SIG-M5 (cell line): ENCODE measurements around the gene SEC16A.

Experiments
- DNase-seq: peaks from one replicate; lab custom pipeline; 2025; lab: John Stamatoyannopoulos, UW

SEC16A gene

DNA sequence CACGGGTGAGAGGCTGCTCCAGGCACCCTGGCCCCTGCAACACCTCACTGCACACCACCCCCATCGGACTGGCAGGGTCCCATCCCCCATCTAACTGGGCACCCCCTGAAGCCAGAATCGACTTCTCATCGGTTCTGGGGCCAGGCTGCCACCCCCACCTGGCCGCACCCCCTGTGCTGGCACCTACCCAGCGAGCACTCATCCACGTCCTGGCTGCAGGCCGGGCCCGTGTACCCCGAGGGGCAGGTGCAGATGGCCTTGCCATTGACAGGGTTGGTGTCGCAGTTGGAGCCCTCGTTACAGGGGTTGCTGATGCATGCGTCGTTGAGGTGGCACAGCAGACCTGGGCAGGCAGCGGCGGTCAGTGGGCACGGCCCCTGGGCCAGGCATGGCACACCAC, 35.1 kb upstream of the SEC16A start:
- DNase-seq: no peak

DNA sequence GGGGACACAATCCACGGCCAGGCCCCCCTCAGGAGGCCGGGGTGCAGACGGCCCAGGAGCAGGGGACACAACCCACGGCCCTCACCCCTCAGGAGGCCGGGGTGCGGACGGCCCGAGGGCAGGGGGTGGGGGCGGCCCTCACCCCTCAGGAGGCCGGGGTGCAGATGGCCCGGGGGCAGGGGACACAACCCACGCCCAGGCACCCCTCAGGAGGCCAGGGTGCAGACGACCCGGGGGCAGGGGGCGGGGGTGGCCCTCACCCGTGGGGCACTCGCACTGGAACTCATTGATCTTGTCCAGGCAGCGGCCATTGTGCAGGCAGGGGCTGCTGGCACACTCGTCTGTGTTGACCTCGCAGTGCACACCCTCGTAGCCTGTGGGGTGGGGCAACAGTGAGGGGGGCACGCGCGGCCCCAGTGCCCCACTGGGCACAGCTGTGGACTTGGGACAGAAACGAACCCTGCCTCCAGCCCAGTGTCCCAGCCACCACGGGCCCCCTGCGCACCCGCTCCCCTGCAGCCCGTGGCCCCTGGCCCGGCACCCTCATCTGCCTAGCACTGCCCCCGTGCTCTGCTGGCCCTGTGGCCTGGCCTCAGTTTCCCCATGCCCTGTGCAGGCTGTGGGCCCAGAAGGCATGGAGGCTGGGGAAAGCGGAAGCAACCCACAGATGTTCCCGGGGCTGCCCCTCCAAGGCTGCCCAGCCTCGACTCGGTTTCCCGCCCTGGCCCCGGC, 34.3 kb upstream of the SEC16A start:
- no peak for DNase-seq

DNA sequence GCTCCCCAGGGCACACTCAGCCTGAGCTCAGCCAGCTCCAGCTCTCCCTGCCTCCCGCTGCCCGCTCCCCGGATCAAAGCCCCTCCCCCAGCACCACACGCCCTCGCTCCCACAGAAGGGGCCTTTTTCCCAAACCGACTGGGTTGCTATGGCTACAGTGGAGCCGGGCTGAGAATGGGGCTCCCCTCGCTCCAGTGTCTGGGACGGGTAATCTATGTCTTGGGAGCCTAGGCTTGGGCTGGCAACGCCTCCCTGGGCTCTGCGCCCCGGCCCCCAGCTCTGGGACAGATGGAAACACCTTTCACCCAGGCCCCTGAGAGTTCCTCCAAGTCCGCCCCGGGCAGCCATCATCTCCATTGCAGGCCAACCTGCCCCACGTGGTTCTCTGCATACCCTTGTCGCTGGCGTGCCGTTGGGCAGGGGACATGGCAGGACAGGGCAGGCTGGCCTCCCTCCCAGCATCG, 33.4 kb upstream of the SEC16A start:
- DNase-seq: no peak

DNA sequence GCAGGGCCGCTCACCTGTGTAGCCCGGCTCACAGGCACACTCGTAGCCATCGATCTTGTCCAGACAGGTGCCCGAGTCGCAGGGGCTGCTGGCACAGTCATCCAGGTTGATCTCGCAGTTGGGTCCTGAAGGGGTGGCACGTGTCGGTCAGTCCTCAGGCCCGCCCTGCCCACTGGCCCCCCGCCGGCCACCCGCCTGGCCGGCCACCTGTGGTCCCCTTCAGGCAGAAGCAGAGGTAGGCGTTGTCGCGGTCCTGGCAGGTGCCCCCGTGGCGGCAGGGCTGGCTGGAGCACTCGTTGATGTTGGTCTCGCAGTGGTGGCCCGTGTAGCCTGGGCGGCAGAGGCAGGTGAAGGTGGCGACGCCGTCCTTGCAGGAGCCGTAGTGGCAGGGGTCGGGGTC, 32.4 kb upstream of the SEC16A start:
- DNase-seq: no peak

DNA sequence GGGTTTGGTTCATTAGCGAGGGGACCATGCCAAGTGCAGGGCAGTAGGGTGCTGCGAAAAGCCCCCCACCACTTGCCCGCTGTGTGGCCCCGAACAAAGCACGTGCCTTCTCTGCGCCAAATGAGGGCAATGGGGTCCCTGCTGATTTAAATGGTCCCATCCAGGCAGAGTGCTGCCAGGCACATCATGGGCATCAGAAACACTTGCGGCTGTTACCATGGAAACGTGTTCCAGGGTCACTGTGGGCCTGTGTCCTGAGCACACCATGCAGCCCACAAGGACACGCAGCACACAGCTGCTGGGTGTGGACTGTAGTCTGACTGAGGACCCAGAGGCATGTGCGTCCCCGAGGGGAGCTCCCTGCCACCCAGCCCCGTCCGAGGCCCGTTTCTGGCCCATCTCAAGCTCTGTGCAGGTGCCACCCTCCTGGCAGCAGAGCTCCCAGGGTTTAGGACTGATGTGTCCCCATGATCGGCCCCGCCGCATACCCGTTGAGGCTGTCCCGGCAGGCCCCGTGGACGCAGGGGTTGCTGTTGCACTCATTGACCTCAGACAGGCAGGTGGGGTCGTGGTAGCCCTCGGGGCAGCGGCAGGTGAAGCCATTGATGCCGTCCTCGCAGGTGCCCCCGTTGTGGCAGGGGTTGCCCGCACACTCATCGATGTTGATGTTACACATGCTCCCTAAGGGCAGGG, 31.3 kb upstream of the SEC16A start:
- DNase-seq: no peak

DNA sequence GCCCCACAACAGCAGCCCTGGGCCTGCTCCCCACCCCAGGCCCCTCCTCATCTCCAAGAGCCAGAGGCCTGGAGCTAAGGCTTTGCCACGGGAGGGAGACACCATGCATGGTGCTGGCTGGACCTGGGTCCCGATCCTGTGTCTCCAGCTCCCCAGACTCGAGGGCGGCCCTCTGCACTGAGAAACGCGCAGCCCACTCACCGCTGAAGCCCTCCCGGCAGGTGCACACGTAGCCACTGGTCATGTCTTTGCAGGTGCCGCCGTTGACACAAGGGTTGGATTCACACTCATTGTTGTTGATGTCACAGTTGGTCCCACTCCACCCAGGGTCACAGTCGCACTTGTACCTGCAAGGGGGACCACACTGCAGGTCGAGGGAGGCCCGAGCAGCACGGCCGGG, 30.4 kb upstream of the SEC16A start:
- DNase-seq: no peak

DNA sequence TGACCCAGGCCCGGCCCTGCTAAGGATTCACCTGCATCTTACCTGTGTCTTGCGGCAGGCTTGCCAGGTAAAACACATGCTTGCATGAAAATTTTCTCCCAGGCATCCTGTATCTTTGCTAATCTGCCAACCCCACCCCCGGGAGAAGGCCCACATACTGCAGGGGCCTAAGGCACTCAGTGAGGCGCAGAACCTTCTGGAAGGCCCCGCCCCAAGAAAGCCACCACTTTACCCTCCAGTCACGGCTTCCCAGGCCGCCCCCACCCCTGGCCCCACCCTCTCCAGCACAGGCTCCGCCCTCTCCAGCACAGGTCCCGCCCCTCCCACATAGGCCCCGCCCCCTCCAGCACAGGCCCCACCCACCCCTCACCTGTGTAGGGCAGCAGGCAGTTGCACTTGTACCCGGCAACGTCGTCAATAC, 29.8 kb upstream of the SEC16A start:
- no peak for DNase-seq

DNA sequence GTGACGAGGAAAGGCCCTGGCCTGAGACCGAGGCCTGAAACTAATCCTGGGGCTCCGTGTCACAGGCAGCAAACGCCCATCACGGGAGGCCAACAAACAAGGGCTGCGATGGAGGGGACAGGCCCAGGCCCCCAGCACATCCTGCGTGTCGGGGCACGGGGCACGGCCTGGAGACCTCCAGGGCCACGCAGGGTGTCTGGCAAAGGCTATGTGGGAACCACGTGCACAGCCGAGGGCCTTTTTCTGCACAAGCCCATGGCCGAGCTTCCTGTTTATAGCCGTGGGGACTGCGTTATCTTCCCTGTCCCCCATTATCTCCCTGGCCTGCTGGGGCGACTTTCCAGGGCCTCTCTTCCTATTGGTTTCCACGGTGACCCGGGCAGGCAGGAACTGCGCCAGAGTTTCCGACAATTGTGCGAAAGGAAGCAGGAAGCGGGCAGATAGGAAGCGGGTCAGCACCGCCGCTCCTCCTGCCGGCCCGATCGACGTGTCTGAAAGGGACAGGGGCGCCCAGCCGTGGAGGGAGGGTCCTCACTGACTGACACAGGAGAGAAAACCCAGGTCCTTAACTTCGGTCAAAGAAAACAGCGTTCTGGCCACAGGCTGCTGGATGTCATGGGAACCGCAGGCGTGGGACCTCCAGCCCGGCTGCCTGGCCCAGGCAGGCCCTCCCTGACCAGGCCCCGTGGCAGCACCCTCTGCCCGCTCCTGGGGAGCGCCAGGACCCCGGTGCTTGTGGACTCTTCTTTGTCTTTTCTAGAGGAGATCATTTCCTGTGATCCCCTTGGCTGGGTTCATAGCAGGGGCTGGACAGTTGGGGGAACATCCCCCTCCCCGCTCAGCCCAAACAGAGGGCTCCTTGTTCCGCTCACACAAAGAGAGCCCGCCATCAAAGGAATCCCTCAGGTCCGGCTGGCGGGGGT, 29.1 kb upstream of the SEC16A start:
- DNase-seq: no peak

DNA sequence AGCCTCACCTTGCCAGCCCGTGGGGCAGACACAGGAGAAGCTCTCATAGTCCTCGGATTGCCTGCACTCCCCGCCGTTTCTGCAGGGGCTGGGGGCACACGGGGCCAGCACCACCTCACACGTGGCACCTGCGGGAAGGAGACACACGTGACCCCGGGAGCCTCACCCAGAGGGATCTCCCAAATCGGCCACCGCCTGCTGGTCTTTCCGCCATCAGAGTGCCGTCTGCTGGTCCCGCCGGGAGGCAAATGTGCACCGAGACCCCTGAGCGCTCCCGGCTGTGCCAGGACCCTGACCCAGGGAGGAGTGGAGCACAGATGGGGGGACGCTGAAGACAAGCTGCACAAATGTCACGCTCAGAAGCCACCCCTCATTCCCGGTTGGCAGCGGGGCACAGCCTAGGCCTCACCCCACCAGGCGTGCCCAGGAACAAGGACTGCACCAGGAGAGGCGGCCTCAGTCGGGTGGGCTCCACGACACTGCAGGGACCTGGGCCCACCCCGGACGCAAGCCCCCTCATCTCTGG, 28.4 kb upstream of the SEC16A start:
- no peak for DNase-seq

DNA sequence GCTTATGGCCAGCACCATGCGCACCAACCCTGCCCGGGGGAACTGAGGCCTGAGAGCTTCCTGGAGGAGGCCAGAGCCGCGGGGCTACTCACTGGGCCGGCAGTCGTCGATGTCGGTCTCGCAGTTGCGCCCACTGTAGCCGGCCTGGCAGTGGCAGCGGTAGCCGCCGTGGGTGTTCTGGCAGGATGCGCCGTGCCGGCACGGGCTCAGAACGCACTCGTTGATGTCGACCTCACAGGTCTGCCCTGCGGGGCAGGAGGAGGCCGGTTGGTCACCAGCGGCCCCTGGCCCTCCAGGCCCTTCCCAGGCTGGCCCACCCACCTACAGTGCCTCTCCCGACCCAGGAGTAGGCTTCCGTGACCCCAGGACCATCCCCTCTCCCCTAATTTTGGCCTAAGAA, 27.7 kb upstream of the SEC16A start:
- DNase-seq: no peak

DNA sequence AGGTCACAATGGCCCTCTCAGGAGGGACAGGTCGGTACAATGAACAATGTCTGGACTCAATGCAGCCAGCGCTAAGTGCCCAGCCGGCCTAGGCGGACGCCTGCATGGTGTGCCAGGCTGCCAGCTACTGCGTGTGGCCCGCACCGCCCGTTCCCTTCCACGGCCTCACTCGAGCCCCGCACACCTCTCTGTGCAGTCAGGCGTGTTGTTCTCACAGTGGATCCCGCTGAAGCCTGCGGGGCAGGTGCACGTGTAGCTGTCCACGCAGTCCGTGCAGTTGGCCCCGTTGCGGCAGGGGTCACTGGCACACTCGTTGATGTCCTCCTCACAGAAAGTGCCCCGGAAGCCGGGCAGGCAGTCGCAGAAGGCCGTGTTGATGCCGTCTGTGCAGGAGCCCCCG, 26.7 kb upstream of the SEC16A start:
- no peak for DNase-seq

DNA sequence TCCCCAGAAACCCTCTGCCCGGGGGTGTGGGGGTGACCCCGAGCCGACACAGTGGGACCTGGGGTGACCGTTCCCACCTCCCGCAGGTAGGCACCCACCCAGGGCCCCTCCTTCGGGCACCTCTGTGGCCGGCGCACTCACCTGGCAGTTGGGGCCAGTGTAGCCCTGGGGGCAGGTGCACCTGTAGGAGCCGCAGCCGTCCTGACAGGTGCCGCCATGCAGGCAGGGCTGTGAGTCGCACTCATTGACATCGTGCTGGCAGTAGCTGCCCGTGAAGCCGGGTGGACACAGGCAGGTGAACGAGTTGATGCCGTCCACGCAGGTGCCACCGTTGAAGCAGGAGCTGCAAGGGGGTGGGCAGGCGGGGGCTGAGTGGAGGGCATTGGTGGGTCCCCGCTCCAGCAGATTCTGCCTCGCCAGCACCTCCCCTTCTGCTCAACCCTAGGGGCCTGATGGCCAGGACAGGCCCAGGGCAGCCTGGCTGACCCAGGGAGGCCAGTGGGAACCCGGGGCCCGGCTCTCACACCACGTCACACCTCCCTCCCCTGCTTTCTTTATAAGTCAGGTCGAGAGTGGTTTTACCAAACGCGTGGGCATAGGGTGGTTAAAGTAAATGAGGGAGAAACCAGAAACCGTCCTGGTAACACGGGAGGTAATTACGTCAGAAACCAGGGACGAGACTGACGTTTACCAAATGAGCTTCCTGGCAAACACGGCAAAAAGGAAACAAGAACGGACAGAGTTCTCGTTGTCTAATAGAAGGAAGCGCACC, 26.1 kb upstream of the SEC16A start:
- no peak for DNase-seq

DNA sequence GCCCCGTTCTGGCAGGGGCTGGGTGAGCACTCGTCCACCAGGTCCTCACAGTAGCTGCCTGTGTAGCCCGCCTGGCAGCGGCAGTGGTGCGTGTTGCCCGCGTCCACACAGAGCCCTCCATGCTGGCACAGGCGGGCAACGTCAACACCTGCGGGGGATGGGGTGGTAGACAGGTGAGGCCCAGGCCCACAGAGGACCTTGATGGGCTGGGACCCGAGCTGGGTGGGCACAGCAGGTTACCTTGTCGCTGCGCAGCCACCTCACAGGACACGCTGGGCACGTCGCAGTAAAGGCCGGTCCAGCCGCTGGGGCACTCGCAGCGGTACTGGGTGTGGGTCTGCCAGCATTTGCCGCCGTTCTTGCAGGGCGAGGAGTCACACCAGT, 25.1 kb upstream of the SEC16A start:
- no peak for DNase-seq

DNA sequence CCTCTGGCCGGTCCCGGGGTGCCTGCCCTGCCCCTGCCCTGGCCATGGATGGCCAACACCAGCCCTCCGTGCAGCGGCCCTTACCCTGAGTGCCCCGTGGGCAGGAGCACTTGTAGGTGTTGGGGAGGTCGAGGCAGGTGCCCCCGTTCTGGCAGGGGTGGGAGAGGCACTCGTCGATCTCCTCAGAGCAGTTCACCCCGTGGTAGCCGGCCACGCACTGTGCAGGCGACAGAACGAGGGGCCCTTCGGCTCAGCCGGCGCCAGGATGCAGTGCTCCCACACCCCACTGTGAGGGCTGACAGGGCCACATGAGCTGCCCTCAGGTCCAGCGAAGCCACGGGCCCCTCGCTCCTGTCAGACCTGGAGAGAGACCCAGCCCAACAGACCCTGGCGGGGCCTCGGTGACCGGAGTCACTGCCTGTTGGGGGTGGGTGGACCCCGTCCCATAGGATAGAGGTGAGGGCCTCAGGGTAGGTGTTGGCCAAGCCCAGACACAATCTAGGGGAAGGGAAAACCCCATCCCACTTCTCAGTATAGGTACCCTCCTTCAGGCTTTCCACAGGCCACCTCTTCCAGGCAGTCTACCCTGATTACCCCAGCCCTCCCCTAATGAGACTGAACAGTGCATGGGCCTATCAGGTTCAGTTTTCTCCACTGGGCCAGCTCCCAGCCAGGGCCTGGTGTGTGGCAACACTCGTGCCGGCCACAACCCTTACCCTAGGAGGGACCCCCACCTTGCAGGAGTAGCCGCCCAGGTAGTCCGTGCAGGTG, 24.6 kb upstream of the SEC16A start:
- DNase-seq: no peak

DNA sequence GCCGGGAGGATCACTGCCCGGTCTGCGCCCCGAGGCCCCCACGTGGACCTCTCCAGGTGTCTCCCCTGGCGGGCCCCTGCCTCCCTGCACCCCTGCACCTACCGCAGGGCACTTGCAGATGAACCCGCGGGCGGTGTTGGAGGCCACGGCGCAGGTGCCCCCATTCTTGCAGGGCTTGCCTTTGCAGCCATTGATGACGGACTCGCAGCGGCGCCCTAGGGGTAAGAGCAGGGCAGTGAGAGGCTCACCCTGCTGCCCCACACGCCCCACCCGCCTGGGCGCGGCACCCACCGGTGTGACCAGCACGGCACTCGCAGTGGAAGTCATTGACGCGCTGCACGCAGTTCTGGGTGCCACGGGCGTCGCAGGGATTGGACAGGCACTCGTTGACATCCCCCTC, 23.6 kb upstream of the SEC16A start:
- no peak for DNase-seq

DNA sequence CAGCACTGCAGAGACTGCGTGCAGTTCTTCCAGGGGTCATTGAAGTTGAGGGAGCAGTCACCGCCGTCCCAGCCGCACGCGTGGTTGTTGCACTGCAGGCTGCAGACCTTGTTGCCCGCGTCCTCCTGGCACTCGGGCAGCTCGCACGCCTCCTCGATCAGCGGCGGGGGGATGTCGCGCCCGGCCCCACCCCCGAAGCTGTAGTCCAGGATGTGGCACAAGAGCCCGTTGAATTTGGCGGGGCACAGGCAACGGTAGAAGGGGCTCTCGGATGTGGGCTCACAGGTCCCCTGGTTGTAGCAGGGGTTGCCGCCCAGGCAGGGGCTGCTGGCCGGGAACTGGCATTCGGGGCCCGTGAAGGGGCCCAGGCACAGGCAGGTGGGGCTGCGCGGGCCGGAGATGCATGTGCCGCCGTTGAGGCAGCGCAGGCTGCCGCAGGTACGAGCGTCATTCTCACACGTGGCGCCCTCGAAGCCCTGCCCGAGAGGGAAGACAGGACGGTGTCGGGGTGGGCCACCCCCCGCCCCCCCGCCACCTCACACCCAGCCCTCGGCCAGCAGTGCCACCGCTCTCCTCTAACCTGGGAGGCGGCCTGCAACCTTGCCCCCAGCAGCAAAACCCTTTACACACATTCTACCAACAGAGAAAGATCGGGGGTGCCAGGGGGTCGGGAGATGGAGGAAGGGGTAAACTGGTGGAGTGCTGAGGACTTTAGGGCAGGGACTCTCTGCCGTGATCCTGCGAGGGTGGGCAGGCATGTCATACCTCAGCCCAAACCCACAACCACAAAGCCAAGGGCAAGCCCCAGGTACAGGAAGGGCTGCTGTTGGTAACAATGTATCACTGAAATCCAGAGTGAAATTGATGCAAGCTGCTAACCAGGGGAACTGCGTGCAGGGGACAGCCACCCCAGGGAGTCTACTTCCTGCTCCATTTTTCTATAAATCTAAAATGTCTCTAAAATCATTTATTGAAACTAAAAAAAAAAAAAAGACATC, 22.9 kb upstream of the SEC16A start:
- no peak for DNase-seq

DNA sequence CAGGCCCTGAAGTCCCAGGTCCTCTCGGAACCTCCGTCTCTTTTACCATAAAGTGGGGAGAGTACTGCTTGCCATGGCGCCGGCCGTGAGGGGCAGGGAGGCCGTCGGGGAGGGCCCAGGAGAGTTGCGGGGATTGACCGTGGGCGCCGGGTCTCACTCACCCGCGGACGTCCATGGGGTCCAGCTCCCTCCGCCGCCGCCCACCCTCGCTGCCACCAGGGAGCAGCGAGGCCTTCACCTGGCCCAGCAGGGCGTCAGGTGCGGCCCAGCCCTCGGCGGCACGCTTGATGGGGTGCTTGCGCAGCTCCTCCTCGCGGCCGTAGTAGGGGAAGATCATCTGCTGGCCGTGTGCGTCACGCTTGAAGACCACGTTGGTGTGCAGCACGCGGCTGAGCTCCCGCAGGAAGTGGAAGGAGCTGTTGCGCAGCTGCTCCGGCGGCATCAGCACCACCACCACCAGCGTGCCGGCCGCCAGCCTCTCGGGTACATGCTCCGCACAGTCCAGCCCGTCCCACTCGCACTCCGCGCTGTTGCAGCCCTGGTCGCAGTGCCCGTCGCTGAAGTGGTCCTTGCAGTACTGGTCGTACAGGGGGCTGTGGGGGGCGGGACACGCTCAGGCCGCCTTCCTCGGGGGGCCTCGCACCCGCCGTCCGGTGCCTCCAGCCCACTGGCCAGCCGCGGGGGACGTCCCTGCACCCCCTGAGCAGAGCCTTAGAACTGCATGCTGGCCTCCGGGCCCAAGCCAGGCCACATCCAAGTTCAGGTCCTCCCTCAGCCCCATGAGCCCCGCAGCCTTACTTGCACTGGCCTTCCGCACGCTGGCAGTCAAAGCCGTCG, 21.9 kb upstream of the SEC16A start:
- DNase-seq: no peak

DNA sequence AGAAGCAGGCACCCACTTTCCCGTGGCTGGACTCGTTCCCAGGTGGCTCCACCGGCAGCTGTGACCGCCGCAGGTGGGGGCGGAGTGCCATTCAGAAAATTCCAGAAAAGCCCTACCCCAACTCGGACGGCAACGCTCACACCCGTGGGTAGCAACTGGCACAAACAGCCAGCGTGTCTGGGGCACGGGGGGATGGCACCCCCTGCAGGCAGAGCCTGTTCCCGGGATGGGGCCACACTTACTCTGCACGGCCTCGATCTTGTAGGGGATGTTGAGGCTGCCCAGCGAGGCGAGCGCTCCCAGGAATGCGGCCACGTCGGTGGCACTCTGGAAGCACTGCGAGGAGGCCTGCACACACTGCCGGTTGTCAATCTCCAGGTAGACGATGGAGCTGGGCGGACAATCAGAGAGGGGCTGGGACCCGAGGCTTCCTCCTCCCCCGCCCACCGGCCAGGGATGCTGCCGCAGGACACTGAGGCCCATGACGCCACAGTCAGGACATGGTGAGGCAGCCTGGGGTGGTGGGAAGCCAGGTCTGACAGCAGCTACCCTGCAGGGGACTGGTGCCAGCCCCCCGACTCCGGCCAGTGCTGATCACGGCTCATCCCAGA, 20.2 kb upstream of the SEC16A start:
- no peak for DNase-seq
